IPS-18a (cell line): ENCODE measurements around the gene MAST1.
"Not testable (repeated sequence)": the region's sequence is repeated elsewhere in the genome, so short reads cannot be mapped to it uniquely, and the experiment has no call there.

Experiments used
- H3K27ac ChIP-seq: one replicate; pipeline ENCODE4 v1.5.1; 2013; ENCODE audit warnings: low read length
- H3K27me3 ChIP-seq: one replicate; pipeline ENCODE4 v1.6.1; 2013; ENCODE audit warnings: mild to moderate bottlenecking, low read length; ENCODE audit not compliant: control insufficient read depth, insufficient read depth
- H3K36me3 ChIP-seq: one replicate; pipeline ENCODE4 v1.6.1; 2013; ENCODE audit warnings: low read depth, low read length; ENCODE audit not compliant: control insufficient read depth
- H3K4me1 ChIP-seq: one replicate; pipeline ENCODE4 v1.6.1; 2013; ENCODE audit warnings: low read depth, low read length; ENCODE audit not compliant: control insufficient read depth
- H3K4me3 ChIP-seq: one replicate; pipeline ENCODE4 v1.5.1; 2013; ENCODE audit warnings: low read length
- H3K9ac ChIP-seq: one replicate; pipeline ENCODE4 v1.6.1; 2013; ENCODE audit warnings: mild to moderate bottlenecking, low read length, moderate library complexity
- H3K9me3 ChIP-seq: one replicate; pipeline ENCODE4 v1.6.1; 2013; ENCODE audit warnings: low read depth, low read length; ENCODE audit not compliant: control insufficient read depth

The MAST1 gene

DNA sequence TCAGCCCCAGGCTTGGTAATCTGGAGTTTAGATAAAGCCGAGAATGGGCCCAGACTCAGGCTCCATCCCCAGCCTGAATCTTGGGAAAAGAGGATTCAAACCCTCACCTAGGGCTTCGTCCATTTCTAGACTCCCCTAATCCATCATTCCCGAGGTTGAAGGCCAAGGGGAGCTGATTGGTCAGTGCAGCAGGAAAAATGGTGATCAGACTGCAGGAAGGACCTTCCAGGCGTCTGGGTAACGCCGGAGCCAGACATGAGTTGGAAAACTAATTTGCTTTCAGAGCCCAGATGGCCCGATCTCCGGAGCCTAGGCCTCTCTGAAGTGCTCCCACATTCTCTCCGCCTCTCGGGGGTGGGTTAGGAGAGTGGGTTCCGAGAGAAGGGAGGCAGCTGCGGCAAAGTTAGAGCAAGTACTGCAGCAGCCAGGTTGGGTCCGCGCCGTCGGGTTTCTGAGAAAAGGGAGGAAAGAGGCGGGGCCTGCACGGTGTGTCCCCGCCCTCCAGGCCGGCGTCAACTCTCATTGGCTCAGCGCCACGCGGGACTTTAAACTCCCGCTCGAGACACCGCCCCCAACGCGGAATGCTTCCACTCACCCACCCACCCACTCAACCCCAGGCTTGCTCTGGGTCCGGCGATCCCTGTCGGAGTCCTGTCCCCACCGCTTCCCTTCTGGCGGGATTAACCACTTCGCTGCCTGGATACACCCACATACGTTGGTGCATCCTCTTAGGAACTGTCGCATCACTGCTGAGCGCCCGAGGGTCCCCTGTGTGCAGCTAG, 3.1 kb upstream of the MAST1 start:
- Histone ChIP-seq H3K27ac (no peak overlapping the region), H3K9ac (no peak overlapping the region), H3K27me3 (peaks cover 64% of the 10 kb centered on the region), H3K4me3 (peak overlapping the region; percentile 53), H3K36me3 (no peaks in the 10 kb centered on the region), H3K4me1 (peaks cover 10% of the 10 kb centered on the region), H3K9me3 (no peaks in the 10 kb centered on the region)

DNA sequence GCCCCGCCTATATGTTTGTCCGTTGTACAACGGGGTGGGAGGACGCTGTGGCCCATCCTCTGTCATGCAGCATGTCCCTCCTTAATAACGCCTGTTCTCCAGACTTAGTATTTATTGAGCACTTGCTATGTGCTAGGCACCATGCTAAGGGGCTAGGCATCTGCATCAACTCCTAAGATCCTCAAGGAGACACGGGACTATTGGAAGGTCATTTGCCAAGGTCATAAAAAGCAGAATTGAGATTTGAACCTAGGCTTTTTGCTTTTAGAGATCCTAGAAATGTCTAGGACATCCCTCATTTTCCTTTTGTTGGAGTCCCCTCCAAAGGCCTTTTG, 1.8 kb upstream of the MAST1 start:
- Histone ChIP-seq H3K27me3 (peaks cover 56% of the 10 kb centered on the region), H3K9me3 (no peaks in the 10 kb centered on the region), H3K4me3 (no peak overlapping the region), H3K36me3 (no peaks in the 10 kb centered on the region), H3K4me1 (peaks cover 15% of the 10 kb centered on the region), H3K9ac (no peak overlapping the region), H3K27ac (no peak overlapping the region)

DNA sequence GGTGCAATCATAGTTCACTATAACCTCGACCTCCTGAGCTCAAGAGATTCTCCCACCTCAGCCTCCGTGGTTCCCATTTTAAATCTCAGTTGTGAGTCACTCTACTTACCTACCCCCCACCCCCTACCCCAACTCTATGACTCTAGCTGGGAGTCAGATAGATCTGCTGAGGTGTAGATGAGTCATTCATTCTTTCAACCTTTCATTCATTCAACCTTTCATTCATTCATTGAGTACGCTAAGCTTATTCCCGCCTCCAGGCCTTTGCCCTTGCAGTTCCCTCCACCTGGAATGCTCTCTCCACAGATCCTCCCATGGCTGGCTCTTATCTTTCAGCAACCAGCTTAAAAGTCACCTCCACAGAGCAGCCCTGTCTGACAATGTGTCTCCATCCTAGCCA, 1.1 kb upstream of the MAST1 start:
- H3K9ac ChIP-seq = no peak overlapping the region
- H3K36me3 ChIP-seq = no peaks in the 10 kb centered on the region
- no peak overlapping the region for H3K4me3 ChIP-seq
- H3K27me3 ChIP-seq = peaks cover 49% of the 10 kb centered on the region
- no peak overlapping the region for H3K27ac ChIP-seq
- peaks cover 15% of the 10 kb centered on the region for H3K4me1 ChIP-seq
- H3K9me3 ChIP-seq = no peaks in the 10 kb centered on the region

DNA sequence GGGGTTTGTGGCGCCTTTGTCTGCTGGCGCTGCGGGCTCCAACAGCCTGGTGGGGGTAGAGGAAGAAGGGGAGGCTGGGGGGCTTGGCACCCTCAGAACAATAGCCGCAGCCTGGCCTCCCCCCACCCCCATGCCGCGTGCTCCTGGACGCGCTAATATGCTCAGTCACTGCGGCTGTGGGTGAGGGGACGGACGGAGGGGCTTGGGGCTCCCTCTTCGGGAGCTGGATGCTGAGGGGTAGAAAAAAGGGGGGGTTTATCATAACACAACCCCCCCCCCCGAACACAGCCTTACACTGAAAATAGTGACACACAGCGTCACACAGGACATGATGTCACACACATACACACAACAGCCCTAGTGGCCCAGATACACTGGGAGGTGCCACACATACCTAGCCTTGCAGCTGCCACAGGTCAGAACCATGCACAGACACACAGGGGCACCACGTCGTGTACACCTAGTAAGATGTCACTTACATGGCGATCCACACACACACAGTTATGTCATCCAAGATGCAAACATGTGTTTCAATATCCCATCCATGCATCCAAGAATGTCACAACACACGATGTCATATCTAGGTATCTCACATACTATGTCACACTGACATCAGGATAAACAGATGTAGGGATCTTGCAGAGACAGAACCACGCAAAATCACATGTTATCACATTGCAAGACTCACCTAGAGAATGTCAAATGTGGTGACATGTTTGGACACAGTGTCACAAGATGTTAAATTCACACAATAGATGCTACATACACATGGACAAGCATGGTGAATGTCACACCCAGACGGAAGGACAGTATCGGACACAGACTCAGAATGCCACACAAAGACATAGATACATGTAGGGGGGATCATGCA, 806 bp downstream of the MAST1 start:
- no peak overlapping the region for H3K27ac ChIP-seq
- H3K36me3 ChIP-seq = no peaks in the 10 kb centered on the region
- H3K27me3 ChIP-seq = peaks cover 39% of the 10 kb centered on the region
- H3K4me1 ChIP-seq = peaks cover 12% of the 10 kb centered on the region
- H3K4me3 ChIP-seq = peak overlapping the region; percentile 61
- H3K9me3 ChIP-seq = no peaks in the 10 kb centered on the region
- peak overlapping the region; percentile 38 for H3K9ac ChIP-seq

DNA sequence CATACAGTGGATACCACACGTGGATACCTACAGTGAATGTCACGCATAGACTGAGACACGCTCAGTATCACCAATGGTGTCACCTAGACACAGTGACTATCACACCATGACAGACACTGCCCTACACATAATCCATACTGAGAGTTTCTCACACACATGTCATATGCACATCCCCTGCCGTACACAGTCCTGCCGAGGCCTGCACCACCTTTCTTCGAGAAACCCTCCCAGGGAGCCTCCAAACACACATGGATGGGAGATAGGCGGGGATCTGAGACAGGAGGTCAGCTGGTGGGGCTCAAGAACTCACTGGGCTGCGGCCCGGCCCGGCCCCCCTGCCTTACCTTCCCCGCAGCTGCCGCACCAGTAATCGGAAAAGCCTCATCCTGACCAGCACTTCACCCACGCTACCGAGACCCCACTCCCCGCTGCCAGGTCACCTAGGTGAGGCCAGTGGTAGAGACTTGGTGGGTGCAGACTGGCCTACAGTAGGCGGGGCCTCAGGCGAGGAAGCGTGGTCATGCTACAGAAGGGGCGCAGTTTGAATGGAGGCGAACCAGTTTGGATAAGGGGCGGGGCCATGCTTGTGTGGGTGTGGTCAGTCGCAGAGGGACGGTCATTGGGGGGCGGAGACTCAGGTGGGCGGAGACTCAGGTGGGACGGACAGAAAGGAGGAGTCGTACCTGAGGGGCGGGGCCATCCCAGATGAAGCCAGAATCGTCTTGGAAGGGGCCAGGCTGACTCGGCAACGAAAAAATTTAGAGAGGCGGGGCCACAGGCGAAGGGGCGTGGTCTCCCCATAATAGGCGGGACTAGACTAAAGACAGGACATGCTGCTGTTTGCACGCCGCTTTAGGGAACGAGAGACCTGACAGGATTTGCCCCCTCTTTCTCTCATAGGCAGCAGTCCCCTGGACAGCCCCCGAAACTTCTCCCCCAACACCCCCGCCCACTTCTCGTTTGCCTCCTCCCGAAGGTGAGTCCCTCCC, 2.1 kb downstream of the MAST1 start:
- Histone ChIP-seq H3K9ac (peak overlapping the region; percentile 40), H3K27me3 (peaks cover 26% of the 10 kb centered on the region), H3K4me1 (peaks cover 12% of the 10 kb centered on the region), H3K27ac (peak overlapping the region; percentile 61), H3K36me3 (no peaks in the 10 kb centered on the region), H3K9me3 (no peaks in the 10 kb centered on the region), H3K4me3 (peak overlapping the region; percentile 59)

DNA sequence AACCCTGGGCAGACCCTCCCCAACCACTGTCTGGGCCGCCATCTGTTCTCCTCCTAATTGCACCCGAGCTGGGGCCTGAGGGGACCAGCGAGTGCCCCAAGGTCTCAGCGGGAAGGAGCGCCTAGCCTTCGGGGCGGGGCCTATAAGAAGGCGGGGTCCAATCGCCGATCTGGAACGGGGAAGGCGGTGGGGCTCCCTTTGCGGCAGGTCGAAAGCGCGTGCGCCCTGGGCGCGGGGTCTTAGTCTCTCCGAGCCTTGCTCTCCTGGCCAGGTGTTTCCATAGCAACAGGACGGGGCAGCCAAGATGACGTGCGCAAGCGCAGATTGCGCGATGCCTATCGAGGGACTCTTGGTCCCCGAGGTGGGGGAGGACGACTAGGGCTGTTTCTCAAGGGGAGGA, 2.8 kb downstream of the MAST1 start:
- Histone ChIP-seq H3K9ac (peak overlapping the region; percentile 40), H3K4me1 (peaks cover 12% of the 10 kb centered on the region), H3K4me3 (peak overlapping the region; percentile 59), H3K36me3 (no peaks in the 10 kb centered on the region), H3K27ac (peak overlapping the region; percentile 61), H3K9me3 (no peaks in the 10 kb centered on the region), H3K27me3 (peaks cover 19% of the 10 kb centered on the region)

DNA sequence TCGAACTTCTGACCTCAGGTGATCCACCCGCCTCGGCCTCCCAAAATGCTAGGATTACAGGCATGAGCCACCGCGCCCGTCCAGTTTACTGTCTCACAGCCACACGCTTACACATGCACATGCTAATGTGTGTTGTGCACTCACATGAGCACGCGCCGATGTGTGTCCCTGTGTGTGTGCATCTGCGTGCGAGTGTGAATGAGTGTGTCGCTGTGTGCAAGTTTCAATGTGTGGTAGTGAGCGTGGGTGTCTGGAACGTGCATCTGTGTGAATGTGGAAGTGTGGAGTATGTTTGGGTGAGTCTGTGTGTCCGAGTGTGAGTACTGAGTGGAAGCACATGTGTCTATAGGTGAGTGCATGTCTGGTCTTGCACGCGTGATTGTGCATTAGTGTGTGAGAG, 4.2 kb downstream of the MAST1 start:
- Histone ChIP-seq H3K27ac (no peak overlapping the region), H3K27me3 (peaks cover 16% of the 10 kb centered on the region), H3K36me3 (no peaks in the 10 kb centered on the region), H3K4me3 (no peak overlapping the region), H3K9me3 (no peaks in the 10 kb centered on the region), H3K9ac (no peak overlapping the region), H3K4me1 (peaks cover 12% of the 10 kb centered on the region)

DNA sequence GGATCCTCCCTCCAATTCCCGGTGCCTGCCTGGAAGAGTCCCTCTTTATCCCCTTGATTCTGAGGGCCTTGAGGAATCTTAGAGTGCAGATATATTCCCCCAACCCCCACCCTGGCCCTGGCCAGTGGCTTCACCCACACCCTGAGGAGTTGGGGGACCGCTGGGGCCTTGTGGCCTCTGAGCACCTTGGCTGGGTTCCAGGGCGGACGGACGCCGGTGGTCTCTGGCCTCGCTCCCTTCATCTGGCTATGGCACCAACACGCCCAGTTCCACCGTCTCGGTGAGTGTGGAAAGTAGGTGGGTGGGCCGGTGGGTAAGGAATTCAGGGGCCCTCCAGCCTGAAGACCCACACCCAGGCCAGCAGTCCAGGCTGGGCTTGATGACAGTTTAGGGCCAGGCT, 5.0 kb downstream of the MAST1 start:
- H3K4me1 ChIP-seq = peaks cover 12% of the 10 kb centered on the region
- H3K27ac ChIP-seq = no peak overlapping the region
- H3K27me3 ChIP-seq = peaks cover 20% of the 10 kb centered on the region
- H3K4me3 ChIP-seq = no peak overlapping the region
- no peak overlapping the region for H3K9ac ChIP-seq
- H3K36me3 ChIP-seq = no peaks in the 10 kb centered on the region
- H3K9me3 ChIP-seq = no peaks in the 10 kb centered on the region

DNA sequence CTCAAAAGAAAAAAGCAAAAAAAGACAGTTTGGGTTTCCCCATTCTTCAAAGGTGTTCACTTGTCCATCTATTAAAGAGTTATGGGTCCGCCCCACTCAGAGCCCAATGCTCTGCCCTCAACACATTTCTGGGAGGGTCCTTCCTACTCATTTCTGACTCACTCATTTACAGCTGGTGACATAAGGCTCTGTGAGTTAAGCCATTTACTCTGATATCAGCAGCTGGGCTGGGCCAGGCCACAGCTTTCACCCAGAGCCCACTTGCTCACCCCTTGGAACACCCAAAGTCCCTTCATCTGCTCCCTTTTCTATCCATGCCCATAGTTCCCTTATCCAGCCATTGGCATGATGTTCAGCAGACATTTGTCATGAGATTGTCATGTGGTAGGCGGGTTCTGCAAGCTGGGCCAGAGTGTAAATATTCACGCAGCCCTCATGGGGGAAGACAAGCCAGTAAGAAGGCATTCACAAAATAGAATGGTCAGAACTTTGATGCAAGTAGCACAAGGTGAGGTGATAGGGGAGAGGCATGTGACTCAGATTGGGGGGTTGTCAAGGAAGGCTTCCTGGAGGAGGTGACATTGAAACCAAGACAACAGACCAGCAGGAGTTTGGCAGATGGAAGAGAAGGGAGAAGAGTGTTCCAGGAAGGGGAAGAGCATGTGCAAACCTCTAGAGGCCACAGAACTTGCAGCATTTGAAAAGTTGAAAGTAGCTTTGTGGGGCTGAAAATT, 5.9 kb downstream of the MAST1 start:
- Histone ChIP-seq H3K4me3 (no peak overlapping the region), H3K9ac (no peak overlapping the region)

DNA sequence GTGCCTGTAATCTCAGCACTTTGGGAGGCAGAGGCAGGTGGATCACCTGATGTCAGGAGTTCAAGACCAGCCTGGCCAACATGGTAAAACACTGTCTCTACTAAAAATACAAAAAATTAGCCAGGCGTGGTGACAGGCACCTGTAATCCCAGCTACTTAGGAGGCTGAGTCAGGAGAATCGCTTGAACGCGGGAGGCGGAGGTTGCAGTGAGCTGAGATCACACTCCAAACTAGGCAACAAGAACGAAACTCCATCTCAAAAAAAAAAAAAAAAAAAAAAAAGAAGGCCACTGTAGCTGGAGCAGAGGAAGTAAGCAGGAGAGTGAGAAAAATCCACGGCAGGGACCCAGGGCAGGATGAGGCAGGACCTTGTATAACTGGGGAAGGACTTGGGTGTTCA, 8.3 kb downstream of the MAST1 start:
- H3K27me3 ChIP-seq = peaks cover 11% of the 10 kb centered on the region
- not testable (repeated sequence) for H3K9me3 ChIP-seq, H3K9ac ChIP-seq, H3K4me1 ChIP-seq, H3K36me3 ChIP-seq, H3K4me3 ChIP-seq, H3K27ac ChIP-seq

More for the DNA sequence above, 5.9 kb downstream of the MAST1 start:
- Histone ChIP-seq H3K36me3 (no peaks in the 10 kb centered on the region), H3K27ac (no peak overlapping the region), H3K9me3 (no peaks in the 10 kb centered on the region), H3K27me3 (peaks cover 16% of the 10 kb centered on the region), H3K4me1 (peaks cover 9% of the 10 kb centered on the region)
